SJSA1 (cell line): ENCODE measurements around the gene ZNF648. TPM values are rescaled to one million over a fixed set of nuclear protein-coding genes. Genes with fewer than 3 reads are reported as not detected.

ENCODE experiments used
- DNase-seq, 2 experiments: peaks; one replicate each; pipeline ENCODE4 v3.0.0-alpha.2; 2015 to 2020; ENCODE audit warnings: low spot score in 2 of 2, low read depth in 1 of 2
- H3K27ac ChIP-seq: fragments of 250-450 bp; sonication (Bioruptor Pico); 2 replicates; pipeline ENCODE4 v1.5.1; 2020; ENCODE audit warnings: mild to moderate bottlenecking, moderate library complexity
- H3K27me3 ChIP-seq: fragments of 250-450 bp; sonication (Bioruptor Pico); replicated peaks from 2 replicates; pipeline ENCODE4 v1.5.1; 2020; ENCODE audit warnings: mild to moderate bottlenecking, moderate library complexity
- H3K36me3 ChIP-seq: fragments of 250-450 bp; sonication (Bioruptor Pico); 2 replicates; pipeline ENCODE4 v1.5.1; 2020; ENCODE audit warnings: mild to moderate bottlenecking
- H3K4me1 ChIP-seq: fragments of 250-450 bp; sonication (Bioruptor Pico); replicated peaks from 2 replicates; pipeline ENCODE4 v1.6.1; 2021; ENCODE audit warnings: mild to moderate bottlenecking
- H3K4me3 ChIP-seq: fragments of 250-450 bp; sonication (Bioruptor Pico); 2 replicates; pipeline ENCODE4 v1.5.1; 2020; ENCODE audit warnings: mild to moderate bottlenecking
- H3K9me3 ChIP-seq: fragments of 250-450 bp; sonication (Bioruptor Pico); replicated peaks from 2 replicates; pipeline ENCODE4 v1.5.1; 2020; ENCODE audit warnings: mild to moderate bottlenecking
- total RNA-seq: library from RNA; depleted of rRNA; stranded (reverse); fragments of >200 nt; shearing (Covaris generic); gene quantifications from 2 replicates; pipeline ENCODE4 v1.2.3, GENCODE V29; 2014

ZNF648 gene
- total RNA-seq, 1 experiment from 2014 or later: not detected

GRCh38 chr1:182086620-182087019 lies 25.1 kb upstream of the ZNF648 start:
- Histone ChIP-seq H3K4me1 (peaks cover 4% of the 10 kb centered on the region; the same call in 1 of the 2 replicates), H3K27me3 (no peaks in the 10 kb centered on the region), H3K27ac (no peak overlapping the region), H3K36me3 (no peaks in the 10 kb centered on the region), H3K4me3 (no peak overlapping the region), H3K9me3 (no peaks in the 10 kb centered on the region)
- peak in 1 of 2 experiments; percentile 27 for DNase-seq

- H3K4me3 ChIP-seq: no peak overlapping the region
- H3K36me3 ChIP-seq: no peaks in the 10 kb centered on the region
- DNase-seq: peak in 1 of 2 experiments; percentile 18
- H3K9me3 ChIP-seq: no peaks in the 10 kb centered on the region
- no peaks in the 10 kb centered on the region for H3K27me3 ChIP-seq
- H3K4me1 ChIP-seq: peaks cover 4% of the 10 kb centered on the region; the same call in 1 of the 2 replicates
- no peak overlapping the region for H3K27ac ChIP-seq
Measured at GRCh38 chr1:182086136-182086535, 24.6 kb upstream of the ZNF648 start.

- peaks cover 4% of the 10 kb centered on the region; the same call in 1 of the 2 replicates for H3K4me1 ChIP-seq
- no peaks in the 10 kb centered on the region for H3K9me3 ChIP-seq
- H3K4me3 ChIP-seq: no peak overlapping the region
- H3K36me3 ChIP-seq: no peaks in the 10 kb centered on the region
- no peaks in the 10 kb centered on the region for H3K27me3 ChIP-seq
- no peak overlapping the region for H3K27ac ChIP-seq
- no peak for DNase-seq
Measured at GRCh38 chr1:182085726-182086125, 24.2 kb upstream of the ZNF648 start.

- Histone ChIP-seq H3K9me3 (no peaks in the 10 kb centered on the region), H3K4me1 (peaks cover 4% of the 10 kb centered on the region; the same call in 1 of the 2 replicates), H3K4me3 (no peak overlapping the region), H3K27me3 (no peaks in the 10 kb centered on the region), H3K36me3 (no peaks in the 10 kb centered on the region), H3K27ac (no peak overlapping the region)
- DNase-seq: peak; percentile 68 to 73
Measured at GRCh38 chr1:182084487-182085316, 23.2 kb upstream of the ZNF648 start.

GRCh38 chr1:182083851-182084486 lies 22.5 kb upstream of the ZNF648 start:
- Histone ChIP-seq H3K9me3 (no peaks in the 10 kb centered on the region), H3K4me3 (no peak overlapping the region), H3K27ac (no peak overlapping the region), H3K4me1 (peaks cover 4% of the 10 kb centered on the region; the same call in 1 of the 2 replicates), H3K36me3 (no peaks in the 10 kb centered on the region), H3K27me3 (no peaks in the 10 kb centered on the region)
- peak in 1 of 2 experiments; percentile 9 for DNase-seq

GRCh38 chr1:182080955-182081582 lies 19.6 kb upstream of the ZNF648 start:
- H3K4me1 ChIP-seq: peaks cover 4% of the 10 kb centered on the region; the same call in 1 of the 2 replicates
- no peaks in the 10 kb centered on the region for H3K9me3 ChIP-seq
- peak in 1 of 2 experiments; percentile 15 for DNase-seq

GRCh38 chr1:182080040-182080439 lies 18.5 kb upstream of the ZNF648 start:
- H3K27ac ChIP-seq: no peak overlapping the region
- peaks cover 4% of the 10 kb centered on the region; the same call in 1 of the 2 replicates for H3K4me1 ChIP-seq
- H3K4me3 ChIP-seq: no peak overlapping the region
- DNase-seq: no peak
- no peaks in the 10 kb centered on the region for H3K27me3 ChIP-seq
- H3K9me3 ChIP-seq: no peaks in the 10 kb centered on the region
- no peaks in the 10 kb centered on the region for H3K36me3 ChIP-seq

More at GRCh38 chr1:182080955-182081582, 19.6 kb upstream of the ZNF648 start:
- no peaks in the 10 kb centered on the region for H3K27me3 ChIP-seq
- H3K27ac ChIP-seq: no peak overlapping the region
- H3K36me3 ChIP-seq: no peaks in the 10 kb centered on the region
- H3K4me3 ChIP-seq: no peak overlapping the region

GRCh38 chr1:182071924-182072323 lies 10.4 kb upstream of the ZNF648 start:
- Histone ChIP-seq H3K36me3 (no peaks in the 10 kb centered on the region), H3K4me1 (no peaks in the 10 kb centered on the region), H3K9me3 (no peaks in the 10 kb centered on the region), H3K4me3 (no peak overlapping the region), H3K27ac (no peak overlapping the region), H3K27me3 (no peaks in the 10 kb centered on the region)
- DNase-seq: no peak

GRCh38 chr1:182069028-182069466 lies 7.5 kb upstream of the ZNF648 start:
- DNase-seq: peak in 1 of 2 experiments; percentile 8
- Histone ChIP-seq H3K27me3 (no peaks in the 10 kb centered on the region), H3K4me3 (no peak overlapping the region), H3K36me3 (no peaks in the 10 kb centered on the region), H3K9me3 (no peaks in the 10 kb centered on the region), H3K27ac (no peak overlapping the region), H3K4me1 (no peaks in the 10 kb centered on the region)

GRCh38 chr1:182066934-182067333 lies 5.4 kb upstream of the ZNF648 start:
- no peak for DNase-seq
- Histone ChIP-seq H3K36me3 (no peaks in the 10 kb centered on the region), H3K4me1 (no peaks in the 10 kb centered on the region), H3K27me3 (no peaks in the 10 kb centered on the region), H3K9me3 (no peaks in the 10 kb centered on the region), H3K4me3 (no peak overlapping the region), H3K27ac (no peak overlapping the region)

- H3K4me3 ChIP-seq: no peak overlapping the region
- H3K27me3 ChIP-seq: no peaks in the 10 kb centered on the region
- no peaks in the 10 kb centered on the region for H3K4me1 ChIP-seq
- no peaks in the 10 kb centered on the region for H3K36me3 ChIP-seq
- DNase-seq: no peak
- no peaks in the 10 kb centered on the region for H3K9me3 ChIP-seq
- no peak overlapping the region for H3K27ac ChIP-seq
Measured at GRCh38 chr1:182065126-182065845, 3.8 kb upstream of the ZNF648 start.

- H3K4me1 ChIP-seq: no peaks in the 10 kb centered on the region
- H3K27me3 ChIP-seq: no peaks in the 10 kb centered on the region
- DNase-seq: no peak
- no peak overlapping the region for H3K4me3 ChIP-seq
- H3K36me3 ChIP-seq: no peaks in the 10 kb centered on the region
- H3K9me3 ChIP-seq: no peaks in the 10 kb centered on the region
- H3K27ac ChIP-seq: no peak overlapping the region
Measured at GRCh38 chr1:182064611-182065010, 3.1 kb upstream of the ZNF648 start.

- no peaks in the 10 kb centered on the region for H3K4me1 ChIP-seq
- no peak for DNase-seq
- H3K27ac ChIP-seq: no peak overlapping the region
- H3K9me3 ChIP-seq: no peaks in the 10 kb centered on the region
- H3K36me3 ChIP-seq: no peaks in the 10 kb centered on the region
- no peak overlapping the region for H3K4me3 ChIP-seq
- no peaks in the 10 kb centered on the region for H3K27me3 ChIP-seq
Measured at GRCh38 chr1:182062223-182062622, 711 bp upstream of the ZNF648 start.
